HG03457 (cell line): ENCODE results near the gene C14orf180.

Experiments
- ATAC-seq: cut with Tn5 transposase; IDR thresholded peaks from one replicate; pipeline ENCODE4 v1.9.1; 2021; ENCODE audit warnings: moderate number of reproducible peaks; ENCODE audit not compliant: unreplicated experiment

The C14orf180 gene

DNA sequence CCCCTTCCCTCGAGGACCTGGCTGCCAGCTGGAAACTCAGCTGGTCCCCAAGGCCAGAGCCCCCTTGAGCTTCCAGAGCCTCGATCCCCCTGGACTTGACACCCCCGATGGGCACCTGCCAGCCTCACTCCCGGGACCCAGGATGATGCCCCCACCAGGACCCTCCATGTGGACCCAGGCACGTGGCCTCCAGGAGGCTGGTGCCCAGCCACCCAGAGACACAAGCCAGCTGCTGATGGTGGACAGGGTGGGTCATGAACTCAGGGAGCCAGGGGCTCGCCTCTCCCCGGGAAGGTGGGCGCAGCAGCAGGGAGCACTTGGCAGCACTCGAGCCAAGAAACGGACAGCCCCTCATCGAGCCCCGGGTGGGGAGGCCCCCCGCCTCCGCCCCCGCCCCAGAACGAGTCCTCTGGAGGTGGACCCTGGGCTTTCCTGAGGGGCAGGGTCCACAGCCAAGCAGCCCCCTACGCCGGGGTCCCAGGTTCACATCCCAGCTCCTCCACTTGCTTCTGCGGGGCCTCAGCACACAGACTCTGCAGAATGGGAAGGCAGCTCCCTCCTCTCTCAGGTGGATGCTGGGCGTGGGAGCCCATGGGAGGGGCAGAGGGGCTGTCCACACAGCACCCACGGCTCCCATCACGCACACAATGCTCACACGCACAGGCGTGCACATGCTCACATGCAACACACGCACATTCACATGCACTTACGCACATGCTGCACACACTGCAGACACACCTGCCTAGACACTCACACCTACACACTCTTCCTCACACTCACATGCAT, 12.1 kb downstream of the C14orf180 start:
- no peak for ATAC-seq

DNA sequence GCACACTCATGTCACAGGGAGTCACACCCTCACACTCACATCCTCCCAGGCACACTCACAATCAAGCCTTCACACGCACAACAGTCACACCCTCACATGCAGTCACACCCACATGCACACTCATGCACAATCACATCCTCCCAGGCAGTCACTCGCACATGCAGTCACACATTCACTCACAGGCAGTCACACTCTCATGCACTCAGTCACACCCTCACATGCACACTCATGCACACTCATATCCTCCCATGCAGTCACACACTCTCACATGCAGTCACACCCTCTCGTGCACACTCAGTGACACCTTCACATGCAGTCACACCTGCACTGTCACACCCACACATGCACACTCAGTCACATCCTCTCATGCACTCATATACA, 12.7 kb downstream of the C14orf180 start:
- ATAC-seq, result no peak

DNA sequence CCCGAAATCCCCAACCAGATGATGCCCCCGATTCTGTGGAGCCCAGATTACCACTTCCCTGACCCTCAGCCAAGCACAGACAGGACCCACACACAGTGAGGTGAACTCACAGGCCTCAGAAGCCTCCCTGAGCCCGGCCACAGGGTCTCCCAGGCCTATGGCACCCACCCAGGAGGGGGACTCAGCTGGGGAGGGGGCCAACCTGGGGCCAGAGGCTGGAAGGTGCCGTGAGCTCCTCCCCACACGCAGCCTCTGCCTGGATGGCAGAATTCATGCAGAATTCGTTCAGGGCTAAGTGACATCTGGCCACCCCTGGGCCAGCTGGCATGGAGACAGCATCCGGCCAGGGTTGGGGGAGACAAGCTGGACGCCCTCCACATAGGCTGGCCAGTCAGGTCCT, 13.2 kb downstream of the C14orf180 start:
- no peak for ATAC-seq

DNA sequence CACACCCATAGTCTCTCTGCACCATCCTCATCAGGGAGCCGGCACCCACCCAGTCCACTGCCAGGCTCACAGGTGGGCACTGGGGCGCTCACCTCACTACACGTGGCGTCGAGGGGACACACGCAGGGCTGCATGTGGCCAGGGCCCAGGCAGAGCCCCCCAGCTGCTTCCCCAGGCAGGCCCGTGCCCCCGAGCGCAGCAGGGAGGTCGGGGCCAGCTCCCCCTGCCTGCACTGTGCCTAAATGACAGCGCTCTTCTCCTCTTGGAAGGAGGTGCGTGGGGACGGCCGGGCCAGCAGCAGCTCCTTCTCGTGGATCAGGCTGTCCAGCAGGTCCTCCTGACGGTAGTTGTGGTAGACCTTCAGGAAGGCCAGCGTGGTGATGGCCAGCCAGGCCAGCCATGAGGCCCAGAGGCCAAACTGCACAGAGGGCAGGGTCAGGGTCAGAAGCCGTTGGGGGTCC, 13.7 kb downstream of the C14orf180 start:
- no peak for ATAC-seq

DNA sequence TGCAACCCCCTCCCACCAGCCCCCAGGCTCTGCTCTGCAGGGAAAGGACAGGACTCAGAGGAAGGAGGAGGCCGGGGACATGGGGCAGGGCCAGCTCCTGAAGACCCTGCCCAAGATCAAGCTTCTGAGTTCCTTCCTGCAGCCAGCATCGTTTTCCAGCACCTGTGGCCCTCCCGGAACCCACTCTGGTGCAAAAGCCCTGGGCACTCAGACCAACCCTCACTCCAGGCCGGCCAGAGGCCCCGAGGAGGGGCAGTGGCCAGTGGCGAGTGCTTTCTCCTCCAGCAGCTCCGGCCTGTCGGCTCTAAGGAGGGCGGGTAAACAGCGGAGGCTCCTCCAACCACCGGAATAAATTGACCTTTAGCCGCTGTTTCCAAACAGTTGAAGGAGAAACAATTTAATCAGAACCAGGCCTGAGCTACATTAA, 14.2 kb downstream of the C14orf180 start:
- ATAC-seq, result no peak

DNA sequence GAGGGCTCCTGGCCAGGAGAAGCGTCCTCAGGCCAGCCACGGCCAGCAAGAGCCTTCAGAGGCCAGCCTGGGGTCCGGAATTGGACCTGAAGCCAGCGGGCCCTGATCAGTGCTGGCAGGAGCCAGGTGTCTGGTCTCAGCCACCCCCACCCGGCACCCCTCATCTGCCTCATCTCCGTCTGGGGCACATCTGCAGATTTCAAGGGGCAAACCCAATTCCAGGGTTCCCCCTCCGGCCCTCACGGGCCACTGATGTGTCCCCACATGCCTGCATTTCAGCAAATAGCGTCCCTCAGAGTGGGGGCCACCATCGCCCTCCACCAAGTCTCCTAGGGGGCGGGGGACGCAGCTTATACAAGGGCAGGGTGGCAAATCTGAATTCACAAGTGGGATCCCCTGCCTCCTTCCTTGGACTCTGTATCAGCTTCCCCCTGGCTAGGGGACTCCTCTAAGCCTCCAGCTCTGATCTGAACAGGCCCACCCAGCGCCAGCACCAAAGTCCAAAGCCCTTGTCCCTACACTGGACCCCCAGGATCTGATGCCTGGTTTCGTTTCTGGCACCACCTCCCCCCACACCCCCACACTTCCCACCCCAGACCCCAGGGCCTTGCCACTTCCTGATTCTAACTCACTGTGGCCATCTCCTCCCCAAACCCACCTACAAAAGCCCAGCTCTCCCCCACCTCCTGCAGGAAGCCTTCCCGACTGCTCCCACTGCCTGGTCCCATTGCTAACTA, 14.9 kb downstream of the C14orf180 start:
- ATAC-seq, result no peak

DNA sequence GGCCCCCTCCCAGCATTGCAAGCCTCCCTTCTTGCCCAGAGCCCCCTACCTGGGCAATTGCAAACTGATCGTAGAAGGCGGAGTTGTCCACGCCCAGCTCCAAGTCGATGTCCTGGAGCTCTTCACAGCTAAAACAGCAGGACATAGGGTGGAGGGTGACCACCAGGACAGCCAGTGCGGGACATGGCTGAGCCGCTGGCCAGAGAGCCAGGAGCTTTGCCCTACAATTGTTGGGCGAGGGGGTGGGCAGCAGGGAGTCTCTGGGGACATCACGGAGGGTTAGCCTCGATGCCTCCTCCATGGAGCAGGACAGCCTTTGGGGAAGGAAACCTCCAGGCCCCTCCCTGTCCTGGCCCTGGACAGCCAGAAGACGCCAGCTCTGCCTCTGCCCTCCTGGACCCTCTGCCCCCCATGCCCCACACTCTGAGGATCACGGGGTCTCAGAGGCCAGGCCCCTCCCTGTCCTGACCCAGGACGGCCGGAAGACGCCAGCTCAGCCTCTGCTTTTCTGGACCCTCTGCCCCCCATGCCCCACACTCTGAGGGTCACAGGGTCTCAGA, 15.6 kb downstream of the C14orf180 start:
- no peak for ATAC-seq

DNA sequence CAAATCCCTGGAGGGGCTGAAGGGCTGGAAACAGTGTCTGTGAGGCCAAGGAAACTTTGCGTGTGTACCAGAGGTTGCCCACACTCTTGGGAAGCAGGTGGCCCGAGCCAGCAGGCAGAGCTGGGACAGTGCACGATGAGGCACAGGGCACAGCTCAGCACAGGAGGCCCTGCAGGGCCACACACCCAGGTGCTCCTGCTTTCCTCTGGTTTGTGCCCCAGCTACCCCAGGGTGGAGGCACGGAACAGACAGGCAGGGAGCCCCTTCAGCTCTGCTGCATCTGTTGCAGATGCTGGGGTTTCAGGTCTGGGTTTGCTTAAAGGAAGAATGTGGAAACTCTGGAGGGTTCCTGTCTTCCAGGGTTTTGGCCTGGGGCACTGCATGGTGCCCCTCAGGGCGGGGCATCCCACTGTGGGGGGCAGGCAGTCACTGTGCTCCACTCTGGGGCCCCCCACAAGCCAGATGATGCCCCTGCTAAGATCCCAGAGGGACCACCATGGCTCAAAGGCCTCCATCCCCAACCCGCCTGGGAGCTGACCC, 16.4 kb downstream of the C14orf180 start:
- ATAC-seq, result no peak

DNA sequence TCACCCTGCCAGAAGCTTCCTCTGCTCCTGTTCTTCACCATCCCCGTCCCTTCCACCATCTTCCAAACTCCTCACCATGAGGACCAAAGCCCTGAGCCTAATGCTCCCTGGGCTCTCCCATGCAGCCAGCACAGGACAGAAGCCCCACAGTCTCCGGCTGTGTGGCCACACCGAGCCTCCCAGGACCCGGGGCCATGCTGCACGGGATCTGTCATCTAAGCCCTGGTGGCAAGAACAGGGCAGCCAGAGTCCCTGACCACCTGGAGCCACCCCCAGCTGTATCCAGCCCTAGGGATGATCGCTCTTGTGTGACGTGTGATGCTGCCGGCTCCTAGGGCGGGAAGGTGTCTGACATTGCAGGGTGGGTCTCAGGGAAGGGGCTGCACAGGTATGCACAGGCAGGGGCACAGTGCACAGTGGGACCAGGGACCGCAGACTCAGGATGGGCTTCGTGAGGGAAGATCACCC, 16.9 kb downstream of the C14orf180 start:
- ATAC-seq, result no peak

DNA sequence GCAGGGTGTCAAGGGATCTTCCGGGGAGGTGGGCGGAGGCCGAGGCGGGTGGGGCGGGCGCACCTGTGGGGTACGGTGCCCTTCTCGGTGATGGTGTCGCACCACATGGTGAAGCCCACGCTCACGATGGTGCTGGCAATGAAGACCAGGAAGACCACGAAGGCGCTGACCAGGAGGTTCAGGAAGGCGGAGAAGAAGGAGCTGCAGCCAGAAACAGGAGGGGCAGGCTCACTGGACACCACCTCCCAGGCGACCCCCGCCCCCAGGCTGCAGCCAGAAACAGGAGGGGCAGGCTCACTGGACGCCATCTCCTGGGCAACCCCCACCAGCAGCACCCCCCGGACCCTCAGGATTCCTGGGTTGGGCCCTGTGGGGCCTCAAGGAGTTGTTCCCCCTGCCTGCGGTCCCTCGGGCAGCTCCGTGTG, 17.4 kb downstream of the C14orf180 start:
- ATAC-seq, result no peak

DNA sequence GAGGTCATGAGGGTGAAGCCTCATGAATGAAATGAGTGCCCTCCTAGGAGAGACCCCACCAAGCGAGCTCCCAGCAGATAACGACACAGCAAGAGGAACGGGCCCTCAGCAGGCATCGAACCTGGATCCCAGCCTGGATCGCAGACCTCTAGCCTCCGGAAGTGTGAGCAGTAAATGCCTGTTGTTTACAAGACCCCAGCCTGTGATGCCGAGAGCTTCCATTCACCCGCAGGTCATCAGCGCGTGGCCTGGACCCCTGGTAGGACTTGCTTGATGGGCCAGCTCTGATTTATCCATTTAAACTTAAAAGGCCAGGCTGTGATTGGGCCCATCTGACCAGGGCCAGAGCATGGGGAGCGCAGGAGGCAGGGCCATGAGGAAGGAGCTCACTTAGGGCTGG, 18.0 kb downstream of the C14orf180 start:
- ATAC-seq, result no peak

DNA sequence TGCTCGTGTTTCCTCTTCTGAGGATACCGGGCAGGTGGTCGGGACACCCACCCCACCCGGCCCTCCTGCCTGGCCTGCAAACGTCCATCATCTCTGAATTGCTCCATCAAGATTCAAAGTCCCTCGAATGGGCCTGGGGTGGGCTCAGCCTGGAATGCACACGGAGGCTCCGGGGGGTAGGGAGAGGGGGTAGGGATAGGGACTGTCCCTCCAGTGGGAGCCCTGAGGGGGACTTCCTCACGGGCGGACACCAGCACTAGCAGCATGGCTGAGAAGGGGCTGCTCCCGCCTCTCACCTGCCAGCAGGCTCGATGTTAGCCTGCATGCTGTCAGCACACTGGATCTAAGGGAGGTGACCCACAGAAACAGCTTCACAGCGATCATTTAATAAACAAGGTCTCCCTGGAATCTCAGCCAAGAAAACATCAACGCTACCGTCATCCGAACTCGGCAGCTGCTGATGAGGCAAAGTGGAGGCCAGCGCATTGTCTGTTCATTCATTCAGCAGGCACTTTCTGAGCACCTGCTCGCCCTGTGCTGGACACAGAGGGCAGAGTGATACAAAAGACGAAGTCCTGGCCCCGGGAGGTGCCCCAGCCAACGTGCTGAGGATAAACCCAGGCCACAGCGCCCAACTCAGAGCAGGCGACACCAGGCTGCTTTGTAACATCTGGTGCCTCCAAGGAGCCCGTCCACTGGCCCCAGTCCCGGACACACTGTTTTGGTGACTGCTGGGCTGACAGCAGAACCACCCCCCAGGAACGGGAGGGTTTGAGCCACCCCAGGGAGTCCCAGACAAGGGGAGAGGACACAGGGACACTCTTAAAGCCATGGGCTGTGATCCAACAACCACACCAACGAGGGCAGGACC, 18.7 kb downstream of the C14orf180 start:
- ATAC-seq, result no peak

DNA sequence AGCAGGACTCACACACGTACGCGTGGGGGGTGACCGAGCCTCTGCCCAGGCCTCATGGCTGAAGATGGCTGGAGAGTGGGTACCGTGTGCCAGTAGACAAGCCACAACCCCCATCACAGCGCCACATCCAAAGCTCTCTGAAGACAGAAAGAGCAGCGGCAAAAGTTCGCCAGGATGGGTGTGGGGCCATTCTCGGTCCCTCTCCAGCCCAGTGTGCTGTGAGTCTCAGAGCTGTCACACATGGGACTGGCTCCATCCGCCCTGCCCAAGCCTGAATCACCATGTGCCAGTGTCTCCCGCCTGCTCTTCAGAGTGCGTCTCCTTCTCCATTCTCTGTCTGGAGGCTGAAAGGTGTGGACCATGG, 19.3 kb downstream of the C14orf180 start:
- ATAC-seq, result no peak

DNA sequence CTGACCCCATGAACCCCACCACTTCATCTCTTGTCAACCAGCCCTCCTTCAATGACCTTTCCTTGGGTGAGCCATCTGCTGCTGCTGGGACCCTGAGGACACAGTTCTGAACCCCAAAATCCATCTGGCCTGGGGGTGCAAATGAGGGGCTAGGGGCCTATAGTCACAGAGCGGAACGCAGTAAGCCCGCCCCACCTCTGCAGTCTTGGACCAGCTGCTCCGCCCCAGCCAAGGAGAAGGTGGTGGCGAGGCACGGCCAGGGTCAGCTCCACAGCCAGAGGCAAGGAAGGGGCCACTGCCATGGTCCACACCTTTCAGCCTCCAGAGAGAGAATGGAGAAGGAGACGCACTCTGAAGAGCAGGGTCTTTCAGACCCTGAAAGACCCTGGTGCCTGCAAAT, 19.9 kb downstream of the C14orf180 start:
- ATAC-seq, result no peak

DNA sequence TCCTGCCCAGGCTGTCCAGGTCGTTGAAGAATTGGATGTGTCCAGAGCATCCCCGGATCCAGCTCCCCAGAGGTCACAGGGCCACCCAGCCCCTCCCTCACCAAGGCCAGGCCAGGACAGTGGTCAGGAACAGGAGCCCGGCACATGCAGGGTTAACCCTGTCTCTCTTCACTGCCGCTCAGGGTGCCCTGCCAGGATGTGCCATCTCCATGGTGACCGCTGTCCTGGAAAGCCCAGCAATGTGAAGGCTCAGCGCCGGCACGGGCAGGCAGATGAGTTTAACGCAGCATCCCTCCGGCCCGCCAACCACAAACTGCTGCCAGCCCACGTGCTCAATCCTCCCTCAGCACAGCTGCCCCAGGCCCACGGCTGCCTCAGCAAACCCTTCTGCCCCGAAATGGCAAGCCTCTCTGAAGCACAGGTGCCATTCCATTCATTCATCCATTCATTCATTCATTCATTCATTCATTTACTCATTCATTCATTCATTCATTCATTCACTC, 20.6 kb downstream of the C14orf180 start:
- ATAC-seq, result no peak

DNA sequence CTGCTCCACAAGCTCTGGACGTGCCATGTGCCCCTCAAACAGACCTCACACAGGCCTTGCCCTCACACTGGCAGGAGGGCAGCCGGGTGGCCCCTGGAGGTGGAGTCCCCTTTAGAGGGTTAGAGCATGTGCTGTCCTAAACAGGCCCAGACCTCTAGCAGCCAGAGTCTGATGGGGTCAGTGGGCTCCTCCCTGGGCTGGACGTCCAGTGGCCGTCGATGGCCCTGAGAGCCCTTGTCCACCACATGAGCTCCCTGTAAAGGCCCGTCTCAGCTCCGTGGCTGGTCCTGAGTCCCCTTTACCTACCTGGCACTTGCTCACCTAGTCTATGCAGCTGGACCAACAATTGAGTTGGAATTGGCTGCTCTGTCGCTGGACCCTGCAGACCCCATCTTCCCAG, 21.2 kb downstream of the C14orf180 start:
- no peak for ATAC-seq

DNA sequence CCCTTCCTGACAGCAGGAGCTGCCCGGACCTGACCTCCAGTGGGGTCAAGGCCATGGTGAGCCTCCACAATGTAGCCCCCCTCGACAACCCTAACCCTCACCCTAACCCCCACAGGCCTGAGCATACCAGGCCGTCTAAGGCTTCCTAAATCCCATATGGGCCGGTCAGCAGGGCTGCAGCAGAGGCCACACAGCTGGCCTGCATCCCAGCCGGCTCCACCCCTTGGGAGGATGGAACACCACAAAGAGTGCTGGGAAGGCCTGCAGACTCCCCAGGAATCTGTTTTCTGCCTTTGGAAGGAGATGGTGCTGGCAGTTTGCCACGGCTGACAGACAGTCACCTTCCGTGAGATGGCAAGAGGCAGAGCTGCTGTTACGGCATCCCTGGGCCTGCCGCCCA, 22.2 kb downstream of the C14orf180 start:
- no peak for ATAC-seq

DNA sequence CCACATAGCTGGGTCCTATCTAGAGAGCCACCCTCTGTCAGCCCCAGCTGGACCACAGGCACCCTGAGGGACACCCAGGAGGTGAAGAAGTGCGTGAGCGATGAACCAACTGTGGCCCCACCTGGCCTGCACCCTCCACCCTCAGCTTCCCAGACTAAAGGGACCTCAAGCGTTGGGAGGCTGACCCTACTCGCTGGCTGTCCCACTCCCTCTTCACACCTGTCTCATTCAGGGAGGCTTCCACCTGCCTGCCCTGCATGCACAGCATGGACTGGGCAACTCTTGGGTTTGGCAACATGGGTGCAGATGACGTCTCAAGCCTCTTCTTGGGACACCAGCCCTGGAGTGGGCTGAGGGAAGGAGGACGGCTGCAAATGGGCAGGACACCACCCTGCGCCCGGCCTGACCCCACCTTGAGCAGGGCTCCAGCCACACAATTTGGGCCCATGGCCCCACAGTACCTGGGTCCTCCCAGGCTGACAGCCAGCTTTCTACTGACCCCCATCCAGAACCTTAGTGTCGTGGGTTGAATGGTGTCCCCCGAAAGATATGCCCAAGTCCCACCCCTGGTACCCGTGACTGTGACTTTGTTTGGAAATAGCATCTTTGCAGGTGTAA, 22.9 kb downstream of the C14orf180 start:
- no peak for ATAC-seq

DNA sequence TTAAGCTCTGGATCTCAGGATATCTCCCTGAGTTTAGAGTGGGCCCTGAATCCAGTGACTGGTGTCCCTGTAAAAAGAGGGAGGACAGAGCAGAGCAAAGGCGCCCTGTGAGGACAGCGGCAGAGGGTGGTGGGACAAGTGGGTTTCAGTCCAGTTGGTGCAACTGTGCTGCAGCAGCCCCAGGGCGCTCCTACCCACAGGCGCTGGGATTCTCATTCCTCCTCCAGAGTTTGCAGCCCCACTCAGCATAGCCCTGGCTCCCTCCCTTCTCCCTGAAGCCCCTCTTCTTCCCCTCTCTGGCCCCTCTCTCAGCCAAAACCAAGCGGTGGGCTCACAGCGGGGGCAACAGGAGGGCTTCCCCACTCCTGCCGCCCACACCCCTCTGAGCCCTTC, 23.4 kb downstream of the C14orf180 start:
- ATAC-seq, result no peak
